ENCODE measurements around the gene IGLL5. TPM values are rescaled to one million over a fixed set of nuclear protein-coding genes. Genes with fewer than 3 reads are reported as not detected.
"Not testable (repeated sequence)": the region's sequence is repeated elsewhere in the genome, so short reads cannot be mapped to it uniquely, and the experiment has no call there.

The IGLL5 gene
- total RNA-seq, 4 donors from 2014 or later, result 1.1 to 35.5 (median 6.0) TPM; not detected in 1

GRCh38 chr22:22903355-22903777 lies 15.8 kb downstream of the IGLL5 start:
- Histone ChIP-seq H3K27ac (peak overlapping the region in 2 of 4 donors; percentile 28 to 52), H3K4me1 (no peaks in the 10 kb centered on the region), H3K36me3 (no peaks in the 10 kb centered on the region), H3K27me3 (no peaks in the 10 kb centered on the region), H3K4me3 (no peak overlapping the region), H3K9me3 (no peaks in the 10 kb centered on the region)
- no peak for TF ChIP-seq CTCF (IDR thresholded peaks at IDR 0.05)
- no peak for TF ChIP-seq POLR2A (IDR thresholded peaks at IDR 0.05)
- no peak for DNase-seq

- not testable (repeated sequence) for H3K4me3 ChIP-seq, H3K9me3 ChIP-seq, H3K4me1 ChIP-seq, H3K27me3 ChIP-seq, H3K36me3 ChIP-seq
- H3K27ac ChIP-seq, result peak overlapping the region in 2 of 4 donors; percentile 28 to 52
- peak in 1 of 3 donors; percentile 42 for DNase-seq
These were observed 16.2 kb downstream of the IGLL5 start for GRCh38 chr22:22903781-22904192.

GRCh38 chr22:22904736-22905135 lies 17.1 kb downstream of the IGLL5 start:
- H3K36me3 ChIP-seq, H3K4me3 ChIP-seq, H3K27me3 ChIP-seq, H3K4me1 ChIP-seq, DNase-seq, H3K9me3 ChIP-seq: not testable (repeated sequence)
- H3K27ac ChIP-seq, result peak overlapping the region in 1 of 4 donors; percentile 46

GRCh38 chr22:22906391-22906790 lies 18.8 kb downstream of the IGLL5 start:
- not testable (repeated sequence) for H3K4me3 ChIP-seq

GRCh38 chr22:22906907-22907550 lies 19.4 kb downstream of the IGLL5 start:
- TF ChIP-seq CTCF (IDR thresholded peaks at IDR 0.05), result no peak
- TF ChIP-seq POLR2A (IDR thresholded peaks at IDR 0.05), result no peak
- DNase-seq, result no peak

More at GRCh38 chr22:22906391-22906790, 18.8 kb downstream of the IGLL5 start:
- not testable (repeated sequence) for H3K27ac ChIP-seq, DNase-seq, H3K27me3 ChIP-seq, H3K9me3 ChIP-seq, H3K4me1 ChIP-seq, H3K36me3 ChIP-seq

GRCh38 chr22:22907551-22908494 lies 20.2 kb downstream of the IGLL5 start:
- DNase-seq, result no peak
- TF ChIP-seq CTCF (IDR thresholded peaks at IDR 0.05) (no peak), POLR2A (IDR thresholded peaks at IDR 0.05) (no peak)

More at GRCh38 chr22:22906907-22907550, 19.4 kb downstream of the IGLL5 start:
- Histone ChIP-seq H3K27ac (peak overlapping the region in 1 of 4 donors; percentile 26), H3K36me3 (no peaks in the 10 kb centered on the region), H3K27me3 (no peaks in the 10 kb centered on the region), H3K4me3 (no peak overlapping the region), H3K4me1 (no peaks in the 10 kb centered on the region), H3K9me3 (no peaks in the 10 kb centered on the region)

GRCh38 chr22:22908495-22908861 lies 20.9 kb downstream of the IGLL5 start:
- no peak overlapping the region for H3K4me3 ChIP-seq
- no peak overlapping the region for H3K27ac ChIP-seq
- no peaks in the 10 kb centered on the region for H3K4me1 ChIP-seq
- no peaks in the 10 kb centered on the region for H3K36me3 ChIP-seq
- DNase-seq, result no peak
- no peaks in the 10 kb centered on the region for H3K9me3 ChIP-seq
- no peaks in the 10 kb centered on the region for H3K27me3 ChIP-seq
- no peak for TF ChIP-seq POLR2A (IDR thresholded peaks at IDR 0.05)
- TF ChIP-seq CTCF (IDR thresholded peaks at IDR 0.05), result no peak

More at GRCh38 chr22:22907551-22908494, 20.2 kb downstream of the IGLL5 start:
- H3K4me1 ChIP-seq, result no peaks in the 10 kb centered on the region
- no peaks in the 10 kb centered on the region for H3K36me3 ChIP-seq
- H3K9me3 ChIP-seq, result no peaks in the 10 kb centered on the region
- H3K27me3 ChIP-seq, result no peaks in the 10 kb centered on the region
- no peak overlapping the region for H3K4me3 ChIP-seq
- no peak overlapping the region for H3K27ac ChIP-seq

All from Peyer's patch (tissue), 4 donors.